CD4-positive, alpha-beta T cell treated with Interleukin-6 for 4 hours (primary cell): ENCODE results near the gene SLC16A5.

Source experiments
- DNase-seq: peaks from one replicate; pipeline ENCODE4 v3.0.0-alpha.2; 2020; ENCODE audit warnings: mixed read lengths

Gene SLC16A5

GRCh38 chr17:75087182-75087557 lies 584 bp upstream of the SLC16A5 start:
- no peak for DNase-seq

GRCh38 chr17:75088465-75089417 lies 987 bp downstream of the SLC16A5 start:
- peak; percentile 10 for DNase-seq

GRCh38 chr17:75090871-75091854 lies 3.4 kb downstream of the SLC16A5 start:
- no peak for DNase-seq

GRCh38 chr17:75091855-75092327 lies 4.1 kb downstream of the SLC16A5 start:
- no peak for DNase-seq

GRCh38 chr17:75093548-75094158 lies 5.9 kb downstream of the SLC16A5 start:
- DNase-seq = no peak

GRCh38 chr17:75094871-75095399 lies 7.2 kb downstream of the SLC16A5 start:
- no peak for DNase-seq

GRCh38 chr17:75096082-75096625 lies 8.4 kb downstream of the SLC16A5 start:
- no peak for DNase-seq

GRCh38 chr17:75097865-75098264 lies 10.1 kb downstream of the SLC16A5 start:
- no peak for DNase-seq

GRCh38 chr17:75098861-75099260 lies 11.1 kb downstream of the SLC16A5 start:
- DNase-seq = no peak

- no peak for DNase-seq
Observed at GRCh38 chr17:75099881-75100595, 12.3 kb downstream of the SLC16A5 start.

GRCh38 chr17:75102385-75102821 lies 14.6 kb downstream of the SLC16A5 start:
- no peak for DNase-seq

- DNase-seq = no peak
Observed at GRCh38 chr17:75103601-75104554, 16.1 kb downstream of the SLC16A5 start.

GRCh38 chr17:75105126-75106080 lies 17.6 kb downstream of the SLC16A5 start:
- DNase-seq = no peak

GRCh38 chr17:75108193-75108592 lies 20.4 kb downstream of the SLC16A5 start:
- no peak for DNase-seq

- DNase-seq = peak; percentile 24
Observed at GRCh38 chr17:75109046-75109406, 21.3 kb downstream of the SLC16A5 start.

- peak; percentile 95 for DNase-seq
Observed at GRCh38 chr17:75109407-75110233, 21.9 kb downstream of the SLC16A5 start, which contains the start of gene ARMC7. ARMC7 (plus strand) TSS chr17:75109969; CDS start chr17:75110289, 320 bp downstream.

- DNase-seq = peak; percentile 25
Observed at GRCh38 chr17:75110234-75110937, 22.6 kb downstream of the SLC16A5 start.
